Neuronal stem cell (in vitro differentiated cells): ENCODE results near the gene SCPEP1.
"Not testable (repeated sequence)": the region's sequence is repeated elsewhere in the genome, so short reads cannot be mapped to it uniquely, and the experiment has no call there.

Experiments
- DNase-seq: peaks from one replicate; pipeline ENCODE4 v3.0.0-alpha.2; 2013; ENCODE audit warnings: low spot score
- H2AFZ ChIP-seq: one replicate; pipeline ENCODE4 v1.6.1; 2013; ENCODE audit warnings: mild to moderate bottlenecking, low read length, inconsistent platforms
- H2AK5ac ChIP-seq: 2 replicates; pipeline ENCODE4 v1.6.1; 2013; ENCODE audit warnings: low read depth, mild to moderate bottlenecking, inconsistent platforms, low read length, moderate library complexity, mixed read lengths
- H2BK120ac ChIP-seq: 2 replicates; pipeline ENCODE4 v1.6.1; 2013; ENCODE audit warnings: low read depth, mild to moderate bottlenecking, inconsistent platforms, low read length, moderate library complexity, mixed read lengths
- H2BK12ac ChIP-seq: one replicate; pipeline ENCODE4 v1.6.1; 2013; ENCODE audit warnings: low read length, inconsistent platforms
- H2BK15ac ChIP-seq: 2 replicates; pipeline ENCODE4 v1.6.1; 2013; ENCODE audit warnings: mild to moderate bottlenecking, low read length, inconsistent platforms, mixed read lengths
- H2BK5ac ChIP-seq: one replicate; pipeline ENCODE4 v1.6.1; 2013; ENCODE audit warnings: inconsistent platforms, mild to moderate bottlenecking, low read length, moderate library complexity
- H3K14ac ChIP-seq: one replicate; pipeline ENCODE4 v1.6.1; 2013; ENCODE audit warnings: low read length, inconsistent platforms
- H3K18ac ChIP-seq: 2 replicates; pipeline ENCODE4 v1.6.1; 2013; ENCODE audit warnings: low read length, inconsistent platforms
- H3K23ac ChIP-seq: 2 replicates; pipeline ENCODE4 v1.6.1; 2013; ENCODE audit warnings: low read depth, mild to moderate bottlenecking, mixed read lengths, low read length, inconsistent platforms; ENCODE audit not compliant: poor library complexity
- H3K27ac ChIP-seq: replicated peaks from 3 replicates; pipeline ENCODE4 v1.5.1; 2013; ENCODE audit warnings: low read length, inconsistent platforms
- H3K27me3 ChIP-seq, 3 experiments: 2 replicates each; pipeline ENCODE4 v1.6.1; 2013; ENCODE audit warnings: low read length in 3 of 3, mild to moderate bottlenecking in 2 of 3, inconsistent platforms in 1 of 3, low read depth in 1 of 3, mixed read lengths in 1 of 3, moderate library complexity in 1 of 3; ENCODE audit not compliant: control insufficient read depth in 3 of 3, insufficient read depth in 3 of 3
- H3K36me3 ChIP-seq, 2 donors: replicated peaks in 1 of 2; 2 replicates each; pipeline ENCODE4 v1.6.1; 2013; ENCODE audit warnings: low read length in 2 of 2; ENCODE audit not compliant: control insufficient read depth in 2 of 2, insufficient read depth in 2 of 2
- H3K4ac ChIP-seq: 2 replicates; pipeline ENCODE4 v1.6.1; 2013; ENCODE audit warnings: inconsistent platforms, mild to moderate bottlenecking, low read length, moderate library complexity
- H3K4me1 ChIP-seq, 2 donors: 1 replicate in 1 of 2; 2 replicates in 1 of 2; pipeline ENCODE4 v1.6.1; 2013; ENCODE audit warnings: low read length in 2 of 2, low read depth in 1 of 2; ENCODE audit not compliant: control insufficient read depth in 2 of 2, insufficient read depth in 1 of 2
- H3K4me2 ChIP-seq: one replicate; pipeline ENCODE4 v1.6.1; 2013; ENCODE audit warnings: mild to moderate bottlenecking, low read length, inconsistent platforms; ENCODE audit not compliant: insufficient read depth, poor library complexity, severe bottlenecking
- H3K4me3 ChIP-seq, 2 donors: 2 replicates each; pipeline ENCODE4 v1.5.1; 2013; ENCODE audit warnings: low read length in 2 of 2, mild to moderate bottlenecking in 2 of 2, inconsistent platforms in 1 of 2, moderate library complexity in 1 of 2
- H3K79me1 ChIP-seq: one replicate; pipeline ENCODE4 v1.6.1; 2013; ENCODE audit warnings: low read depth, mild to moderate bottlenecking, inconsistent platforms, low read length, moderate library complexity
- H3K9ac ChIP-seq: one replicate; pipeline ENCODE4 v1.6.1; 2013; ENCODE audit warnings: mild to moderate bottlenecking, low read depth, low read length, inconsistent platforms; ENCODE audit not compliant: poor library complexity
- H3K9me3 ChIP-seq, 2 donors: replicated peaks in 1 of 2; 2 replicates each; pipeline versions ENCODE3 to v1.6.1; 2013; ENCODE audit warnings: low read length in 2 of 2, mild to moderate bottlenecking in 2 of 2, inconsistent platforms in 1 of 2, low read depth in 1 of 2, mixed read lengths in 1 of 2, moderate library complexity in 1 of 2; ENCODE audit not compliant: control insufficient read depth in 2 of 2, insufficient read depth in 1 of 2
- H4K8ac ChIP-seq: one replicate; pipeline ENCODE4 v1.6.1; 2013; ENCODE audit warnings: low read depth, mild to moderate bottlenecking, inconsistent platforms, low read length, moderate library complexity
- H4K91ac ChIP-seq: one replicate; pipeline ENCODE4 v1.6.1; 2013; ENCODE audit warnings: low read length, low read depth, mild to moderate bottlenecking, inconsistent platforms; ENCODE audit not compliant: poor library complexity
- WGBS, 2 donors: extraction: QIAGEN DNeasy Blood & Tissue Kit; methylation state at CpG; one replicate each; pipeline ENCODE4 v1.1.7; 2013; ENCODE audit warnings: missing lambda C conversion rate in 2 of 2, mixed read lengths in 1 of 2; ENCODE audit not compliant: insufficient read length in 2 of 2, insufficient replicate concordance in 1 of 2; ENCODE audit errors: extremely low coverage in 2 of 2; 5-methylcytosine and 5-hydroxymethylcytosine counted together

The SCPEP1 gene

GRCh38 chr17:56978441-56979090, 635 bp downstream of the SCPEP1 start:
- Histone ChIP-seq H3K23ac (no peak overlapping the region), H3K79me1 (no peaks in the 10 kb centered on the region), H3K27ac (no peak overlapping the region), H3K9ac (no peak overlapping the region), H3K27me3 (peaks cover 0 to 4% (median 0%) of the 10 kb centered on the region in 3 experiments), H3K18ac (no peak overlapping the region), H2BK12ac (no peak overlapping the region), H3K14ac (no peak overlapping the region), H2BK15ac (no peak overlapping the region), H2AK5ac (no peak overlapping the region), H3K4ac (no peak overlapping the region), H2BK120ac (no peak overlapping the region), H3K4me2 (peak overlapping the region; percentile 60), H3K4me1 (peaks cover 11 to 23% of the 10 kb centered on the region in 2 donors), H4K91ac (no peak overlapping the region), H3K9me3 (peaks cover 0 to 2% of the 10 kb centered on the region in 2 donors), H3K36me3 (no peaks in the 10 kb centered on the region), H2AFZ (peak overlapping the region; percentile 93), H3K4me3 (peak overlapping the region in 1 of 2 donors; percentile 60), H4K8ac (no peak overlapping the region), H2BK5ac (no peak overlapping the region)
- DNase-seq = no peak
- no CpG with 5 or more reads among the region's 11 CpGs for WGBS, 2 donors

GRCh38 chr17:56979091-56979480, 1.2 kb downstream of the SCPEP1 start:
- Histone ChIP-seq H3K9ac (no peak overlapping the region), H3K9me3 (peaks cover 0 to 2% of the 10 kb centered on the region in 2 donors), H2BK12ac (no peak overlapping the region), H4K91ac (no peak overlapping the region), H3K4me3 (peak overlapping the region in 1 of 2 donors; percentile 60), H2BK120ac (no peak overlapping the region), H3K36me3 (no peaks in the 10 kb centered on the region), H3K79me1 (no peaks in the 10 kb centered on the region), H2AFZ (peak overlapping the region; percentile 93), H2BK5ac (no peak overlapping the region), H3K27ac (no peak overlapping the region), H2AK5ac (no peak overlapping the region), H3K18ac (peak overlapping the region; percentile 20), H4K8ac (no peak overlapping the region), H3K4me1 (peaks cover 11 to 23% of the 10 kb centered on the region in 2 donors), H2BK15ac (no peak overlapping the region), H3K4me2 (no peak overlapping the region), H3K4ac (no peak overlapping the region), H3K14ac (no peak overlapping the region), H3K23ac (no peak overlapping the region), H3K27me3 (peaks cover 0 to 4% (median 0%) of the 10 kb centered on the region in 3 experiments)
- DNase-seq = no peak
- no CpG with 5 or more reads among the region's 3 CpGs for whole genome bisulfite sequencing, 2 donors

- not testable (repeated sequence) for H3K23ac ChIP-seq, H3K14ac ChIP-seq, H2AFZ ChIP-seq, DNase-seq, H2BK120ac ChIP-seq, H3K36me3 ChIP-seq, H3K4me2 ChIP-seq, H3K9me3 ChIP-seq, H3K18ac ChIP-seq, H2AK5ac ChIP-seq, H2BK15ac ChIP-seq, H3K4me3 ChIP-seq, H2BK12ac ChIP-seq, H3K9ac ChIP-seq, H3K4ac ChIP-seq, H3K27me3 ChIP-seq, H4K8ac ChIP-seq, H3K27ac ChIP-seq, H2BK5ac ChIP-seq, H4K91ac ChIP-seq, H3K79me1 ChIP-seq
- no CpG with 5 or more reads among the region's 12 CpGs for WGBS, 2 donors
- H3K4me1 ChIP-seq = peaks cover 11 to 23% of the 10 kb centered on the region in 2 donors
Observed at GRCh38 chr17:56980526-56980925, 2.6 kb downstream of the SCPEP1 start.

- Histone ChIP-seq H2AK5ac (no peak overlapping the region), H4K8ac (no peak overlapping the region), H3K4me1 (peaks cover 11 to 19% of the 10 kb centered on the region in 2 donors), H3K9me3 (peaks cover 0 to 2% of the 10 kb centered on the region in 2 donors), H2BK15ac (no peak overlapping the region), H2AFZ (no peak overlapping the region), H3K9ac (peak overlapping the region; percentile 33), H3K36me3 (peaks cover 6 to 15% of the 10 kb centered on the region in 2 donors), H3K23ac (no peak overlapping the region), H2BK12ac (no peak overlapping the region), H2BK5ac (no peak overlapping the region), H3K4ac (no peak overlapping the region), H3K18ac (peak overlapping the region; percentile 77), H3K79me1 (no peaks in the 10 kb centered on the region), H3K4me3 (no peak overlapping the region), H2BK120ac (no peak overlapping the region), H3K27me3 (no peaks in the 10 kb centered on the region), H3K27ac (no peak overlapping the region), H3K14ac (no peak overlapping the region), H3K4me2 (no peak overlapping the region), H4K91ac (no peak overlapping the region)
- DNase-seq = no peak
- no CpG with 5 or more reads among the region's 8 CpGs for WGBS, 2 donors
Observed at GRCh38 chr17:56982312-56982711, 4.4 kb downstream of the SCPEP1 start.
